Colonic mucosa (tissue), 4 donors: Measurements from ENCODE around the gene UBA5. TPM values are rescaled to one million over a fixed set of nuclear protein-coding genes. Genes with fewer than 3 reads are reported as not detected.

Experiments
- DNase-seq: peaks from one replicate; pipeline ENCODE4 v3.0.0-alpha.2; 2020
- H3K27ac ChIP-seq: fragments of 200-600 bp; one replicate; pipeline ENCODE4 v1.8.0; 2021
- H3K27me3 ChIP-seq: fragments of 200-600 bp; one replicate; pipeline ENCODE4 v1.8.0; 2021
- H3K36me3 ChIP-seq: fragments of 200-600 bp; one replicate; pipeline ENCODE4 v1.8.0; 2021
- H3K4me1 ChIP-seq: fragments of 200-600 bp; one replicate; pipeline ENCODE4 v1.8.0; 2021; ENCODE audit warnings: mild to moderate bottlenecking
- H3K4me3 ChIP-seq: fragments of 200-600 bp; one replicate; pipeline ENCODE4 v1.8.0; 2021
- H3K9ac ChIP-seq, 2 donors: one replicate each; pipeline ENCODE4 v1.7.0; 2013; ENCODE audit warnings: control low read depth in 2 of 2, low read depth in 2 of 2, low read length in 2 of 2
- H3K9me3 ChIP-seq: fragments of 200-600 bp; one replicate; pipeline ENCODE4 v1.8.0; 2021
- CTCF ChIP-seq: fragments of 200-600 bp; IDR thresholded peaks from one replicate; pipeline ENCODE4 v1.8.0; 2022; ENCODE audit warnings: antibody characterized with exemption, mild to moderate bottlenecking
- intact Hi-C: fragments of 100-400 bp; cut with DNase I; formaldehyde crosslinking; loops from one replicate; pipeline ENCODE4 v1.14.1; 2022
- total RNA-seq, 2 donors: library from RNA; stranded (reverse); fragmentation: NEBNext Ultra II Directional in 1 of 2; extraction: Animal tissue kit (Norgen Biotek cat#: 25700) in 1 of 2; gene quantifications; one replicate each; pipeline ENCODE4 v1.2.1, GENCODE V29; 2021
- donor health status: healthy.
- donor health status: DM: no; HTN: no; CAD: no.
- donor health status: DM: no; HTN: no; CAD: no.

UBA5 gene
- total RNA-seq, 2 donors from 2014 or later: 32.2 to 32.5 TPM

GRCh38 chr3:132665230-132665745 lies 5.2 kb downstream of the UBA5 start:
- no peak for TF ChIP-seq CTCF
- no peaks in the 10 kb centered on the region for H3K4me1 ChIP-seq
- no peak overlapping the region for H3K4me3 ChIP-seq
- no peak overlapping the region for H3K27ac ChIP-seq
- H3K27me3 ChIP-seq: no peaks in the 10 kb centered on the region
- H3K36me3 ChIP-seq: no peaks in the 10 kb centered on the region
- intact Hi-C loops: no loop called here
- H3K9me3 ChIP-seq: no peaks in the 10 kb centered on the region
- DNase-seq: no peak
- H3K9ac ChIP-seq: no peak overlapping the region

DNA sequence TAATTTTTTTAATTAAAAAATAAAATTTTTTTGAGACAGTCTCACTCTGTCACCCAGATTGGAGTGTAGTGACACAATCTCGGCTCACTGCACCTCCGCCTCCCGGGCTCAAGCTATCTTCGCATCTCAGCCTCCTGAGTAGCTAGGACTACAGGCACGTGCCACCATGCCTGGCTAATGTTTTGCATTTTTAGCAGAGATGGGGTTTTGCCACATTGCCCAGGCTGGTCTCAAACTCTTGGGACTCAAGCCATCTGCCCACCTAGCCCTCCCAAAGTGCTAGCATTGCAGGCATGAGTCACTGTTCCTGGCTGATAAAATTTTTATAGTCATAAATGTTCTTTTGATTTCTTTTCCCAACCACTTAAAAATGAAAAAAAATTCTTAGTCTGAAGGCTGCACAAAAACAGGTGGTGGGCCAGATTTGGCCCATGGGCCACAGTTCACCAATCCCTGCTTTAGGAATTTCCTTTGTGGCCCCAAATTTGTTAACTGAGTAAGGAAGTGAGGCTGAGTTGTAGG lies 9.2 kb downstream of the UBA5 start:
- H3K4me1 ChIP-seq: no peaks in the 10 kb centered on the region
- H3K9me3 ChIP-seq: no peaks in the 10 kb centered on the region
- intact Hi-C loops: no loop called here
- H3K9ac ChIP-seq: no peak overlapping the region
- H3K36me3 ChIP-seq: no peaks in the 10 kb centered on the region
- H3K27ac ChIP-seq: no peak overlapping the region
- DNase-seq: no peak
- no peaks in the 10 kb centered on the region for H3K27me3 ChIP-seq
- TF ChIP-seq CTCF: no peak
- H3K4me3 ChIP-seq: no peak overlapping the region

DNA sequence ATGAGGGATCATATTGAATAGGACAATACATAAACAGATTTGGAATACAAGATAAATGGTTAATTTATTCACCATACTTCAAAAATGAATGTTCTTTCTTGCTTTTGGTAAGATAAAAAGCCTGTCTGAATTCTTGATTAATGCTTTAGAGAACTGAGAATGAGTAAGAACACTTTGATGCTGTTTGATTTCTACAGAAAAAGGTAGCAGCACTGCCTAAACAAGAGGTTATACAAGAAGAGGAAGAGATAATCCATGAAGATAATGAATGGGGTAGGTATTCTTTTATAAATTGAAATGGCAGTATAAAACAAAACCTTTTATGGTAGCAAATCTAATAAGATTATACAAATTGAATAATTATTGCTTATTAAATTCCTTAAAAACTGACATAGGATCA lies 15.3 kb downstream of the UBA5 start:
- intact Hi-C loops: no loop called here
- Histone ChIP-seq H3K27ac (no peak overlapping the region), H3K4me3 (no peak overlapping the region), H3K27me3 (no peaks in the 10 kb centered on the region), H3K9me3 (no peaks in the 10 kb centered on the region), H3K4me1 (no peaks in the 10 kb centered on the region), H3K9ac (no peak overlapping the region), H3K36me3 (no peaks in the 10 kb centered on the region)
- no peak for TF ChIP-seq CTCF
- DNase-seq: no peak

DNA sequence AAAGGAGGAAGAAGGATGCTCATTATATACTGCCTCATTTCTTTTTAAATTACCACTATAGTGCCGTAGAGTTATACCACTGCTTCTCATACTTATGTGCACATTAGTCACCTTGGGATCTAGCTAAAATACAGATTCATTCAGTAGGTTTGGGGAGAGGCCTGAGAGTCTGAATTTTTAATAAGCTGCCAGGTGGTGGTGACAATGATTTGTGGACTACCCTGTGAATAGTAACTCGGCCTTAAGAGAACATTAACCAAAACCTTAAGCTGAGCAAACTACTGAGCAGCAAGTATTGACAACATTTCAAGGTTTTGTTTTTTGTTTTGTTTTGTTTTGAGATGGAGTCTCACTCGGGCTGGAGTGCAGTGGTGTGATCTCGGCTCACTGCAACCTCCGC lies 19.8 kb downstream of the UBA5 start:
- intact Hi-C loops: loop anchor here (10.0 kb wide), 1 partner anchor 175 kb away; no protein-coding TSS in a partner anchor
- H3K4me1 ChIP-seq: no peaks in the 10 kb centered on the region
- H3K27ac ChIP-seq: no peak overlapping the region
- no peak overlapping the region for H3K4me3 ChIP-seq
- no peaks in the 10 kb centered on the region for H3K27me3 ChIP-seq
- TF ChIP-seq CTCF: no peak
- DNase-seq: no peak
- no peaks in the 10 kb centered on the region for H3K9me3 ChIP-seq
- H3K36me3 ChIP-seq: peaks cover 6% of the 10 kb centered on the region
- no peak overlapping the region for H3K9ac ChIP-seq

DNA sequence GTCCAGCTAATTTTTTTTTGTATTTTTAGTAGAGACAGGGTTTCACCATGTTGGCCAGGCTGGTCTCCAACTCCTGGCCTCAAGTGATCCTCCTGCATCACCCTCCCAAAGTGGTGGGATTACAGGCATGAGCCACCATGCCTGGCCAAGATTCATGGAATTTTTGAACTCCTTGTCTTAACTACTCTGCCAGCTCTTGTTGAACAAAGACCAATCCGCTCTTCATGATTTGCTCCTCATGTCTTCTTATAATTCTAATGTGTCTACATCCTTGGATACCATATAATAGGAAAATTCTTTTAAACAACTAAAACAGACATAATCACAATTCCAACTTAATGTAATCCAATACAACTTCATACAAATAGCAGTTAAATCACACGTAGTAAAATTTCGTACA lies 21.3 kb downstream of the UBA5 start:
- no peak for TF ChIP-seq CTCF
- Histone ChIP-seq H3K9ac (no peak overlapping the region), H3K9me3 (no peaks in the 10 kb centered on the region), H3K27me3 (no peaks in the 10 kb centered on the region), H3K27ac (no peak overlapping the region), H3K4me1 (no peaks in the 10 kb centered on the region), H3K36me3 (peaks cover 6% of the 10 kb centered on the region), H3K4me3 (no peak overlapping the region)
- intact Hi-C loops: loop anchor here (10.0 kb wide), 1 partner anchor 177 kb away; no protein-coding TSS in a partner anchor
- DNase-seq: no peak
